Neutrophil (primary cell): Measurements from ENCODE around the gene CHST11.

Experiments used
- H3K27ac ChIP-seq: fragments of 200-600 bp; sonication (generic); 2 replicates; pipeline ENCODE4 v1.5.1; 2016; ENCODE audit warnings: mild to moderate bottlenecking, moderate library complexity
- H3K27me3 ChIP-seq: fragments of 200-600 bp; sonication (generic); 2 replicates; pipeline ENCODE4 v1.6.0; 2016; ENCODE audit warnings: mild to moderate bottlenecking
- H3K36me3 ChIP-seq: fragments of 200-600 bp; sonication (generic); 2 replicates; pipeline ENCODE4 v1.5.1; 2017
- H3K4me1 ChIP-seq, 2 experiments: fragments of 200-600 bp in 1 of 2; sonication (generic) in 1 of 2; 1 replicate in 1 of 2; 2 replicates in 1 of 2; pipeline versions ENCODE4 v1.5.1 to v1.6.1; 2013 to 2016; ENCODE audit warnings: low read depth in 1 of 2, low read length in 1 of 2, mild to moderate bottlenecking in 1 of 2, moderate library complexity in 1 of 2; ENCODE audit not compliant: control insufficient read depth in 1 of 2, insufficient read depth in 1 of 2
- H3K4me3 ChIP-seq, 2 experiments: fragments of 200-600 bp in 1 of 2; sonication (generic) in 1 of 2; 1 replicate in 1 of 2; 2 replicates in 1 of 2; pipeline ENCODE4 v1.5.1; 2013 to 2016; ENCODE audit warnings: low read depth in 1 of 2, low read length in 1 of 2, mild to moderate bottlenecking in 1 of 2, moderate library complexity in 1 of 2
- H3K9me3 ChIP-seq: fragments of 200-600 bp; sonication (generic); 2 replicates; pipeline ENCODE4 v1.5.1; 2016
- CTCF ChIP-seq: fragments of 200-600 bp; sonication (generic); IDR thresholded peaks from 2 replicates; pipeline ENCODE4 v1.5.1; 2016; ENCODE audit warnings: antibody characterized with exemption

The CHST11 gene

GRCh38 chr12:104619305-104619704 is 162.6 kb downstream of the CHST11 start:
- no peak for TF ChIP-seq CTCF
- Histone ChIP-seq H3K27me3 (no peaks in the 10 kb centered on the region), H3K9me3 (no peaks in the 10 kb centered on the region), H3K36me3 (peaks cover 6% of the 10 kb centered on the region), H3K4me3 (no peak overlapping the region), H3K4me1 (peaks cover 14 to 17% of the 10 kb centered on the region in 2 experiments), H3K27ac (no peak overlapping the region)

GRCh38 chr12:104620837-104621531 is 164.2 kb downstream of the CHST11 start:
- Histone ChIP-seq H3K27ac (peak overlapping the region; percentile 26), H3K36me3 (no peaks in the 10 kb centered on the region), H3K4me3 (no peak overlapping the region), H3K27me3 (no peaks in the 10 kb centered on the region), H3K9me3 (no peaks in the 10 kb centered on the region), H3K4me1 (peaks cover 14 to 17% of the 10 kb centered on the region in 2 experiments)
- no peak for TF ChIP-seq CTCF

- Histone ChIP-seq H3K27ac (peak overlapping the region; percentile 36), H3K9me3 (no peaks in the 10 kb centered on the region), H3K4me1 (peaks cover 14 to 17% of the 10 kb centered on the region in 2 experiments), H3K4me3 (no peak overlapping the region), H3K36me3 (no peaks in the 10 kb centered on the region), H3K27me3 (no peaks in the 10 kb centered on the region)
- no peak for TF ChIP-seq CTCF
These were observed 166.2 kb downstream of the CHST11 start for GRCh38 chr12:104622928-104623327.

DNA sequence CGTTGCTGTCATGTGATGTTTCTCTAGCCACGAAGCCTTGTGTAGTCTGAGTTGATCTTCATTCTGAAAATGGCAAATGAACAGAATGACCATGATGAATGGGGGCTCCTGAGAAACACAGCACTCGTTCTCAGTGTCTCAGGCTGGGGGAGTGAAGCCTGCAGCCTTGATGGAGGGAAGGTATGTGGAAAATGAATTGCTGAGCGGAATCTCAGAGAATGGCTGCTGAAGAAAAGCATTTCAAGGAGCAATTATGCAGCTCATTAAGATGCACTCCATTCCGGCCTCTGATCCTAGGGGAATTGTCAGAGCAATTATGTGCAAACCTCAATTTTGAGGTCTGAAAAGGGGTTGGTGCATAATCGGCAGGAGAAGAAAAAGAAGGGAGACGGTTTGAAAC is 167.1 kb downstream of the CHST11 start:
- Histone ChIP-seq H3K4me3 (no peak overlapping the region), H3K4me1 (peaks cover 14 to 17% of the 10 kb centered on the region in 2 experiments), H3K36me3 (no peaks in the 10 kb centered on the region), H3K27me3 (no peaks in the 10 kb centered on the region), H3K9me3 (no peaks in the 10 kb centered on the region), H3K27ac (peak overlapping the region; percentile 38)
- TF ChIP-seq CTCF = no peak

DNA sequence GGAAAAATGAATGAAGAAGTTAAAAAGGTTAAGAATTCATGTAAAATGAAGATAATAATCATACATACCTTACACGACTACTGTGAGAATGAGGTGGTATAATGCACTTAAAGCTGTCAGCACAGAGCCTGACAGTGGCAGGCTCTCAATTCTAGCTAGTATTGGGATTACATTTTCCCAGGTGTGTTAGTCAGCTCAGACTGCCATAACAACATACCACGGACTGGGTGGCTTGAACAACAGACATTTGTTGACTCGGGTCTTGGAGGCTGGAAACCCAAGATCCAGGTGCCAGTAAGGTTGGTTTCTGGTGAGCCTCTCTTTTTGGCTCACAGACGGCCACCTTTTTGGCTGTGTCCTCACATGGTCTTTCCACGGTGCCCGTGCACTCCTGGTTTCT is 167.8 kb downstream of the CHST11 start:
- H3K4me1 ChIP-seq = peaks cover 14 to 17% of the 10 kb centered on the region in 2 experiments
- TF ChIP-seq CTCF = no peak
- H3K4me3 ChIP-seq = no peak overlapping the region
- no peak overlapping the region for H3K27ac ChIP-seq
- no peaks in the 10 kb centered on the region for H3K9me3 ChIP-seq
- no peaks in the 10 kb centered on the region for H3K27me3 ChIP-seq
- no peaks in the 10 kb centered on the region for H3K36me3 ChIP-seq
